Left lung (tissue), 10 donors: Measurements from ENCODE around the gene MTOR. TPM values are rescaled to one million over a fixed set of nuclear protein-coding genes. Genes with fewer than 3 reads are reported as not detected.

Experiments
- ATAC-seq: fragments of 200-7000 bp; cut with Tn5 transposase; one replicate; pipeline ENCODE4 v1.9.1; 2020; ENCODE audit warnings: moderate library complexity
- DNase-seq, 4 donors: peaks; one replicate each; pipeline ENCODE4 v3.0.0-alpha.2; 2013 to 2020
- H3K27ac ChIP-seq, 2 donors: fragments of 200-600 bp; sonication (generic) in 1 of 2; one replicate each; pipeline versions ENCODE4 v1.5.0 to v1.8.0; 2020 to 2021
- H3K27me3 ChIP-seq, 2 donors: fragments of 200-600 bp; sonication (generic) in 1 of 2; one replicate each; pipeline versions ENCODE4 v1.5.0 to v1.8.0; 2020 to 2021
- H3K36me3 ChIP-seq, 2 donors: fragments of 200-600 bp; sonication (generic) in 1 of 2; one replicate each; pipeline versions ENCODE4 v1.5.0 to v1.8.0; 2020 to 2021
- H3K4me1 ChIP-seq, 2 donors: fragments of 200-600 bp; one replicate each; pipeline ENCODE4 v1.8.0; 2021
- H3K4me3 ChIP-seq, 2 donors: fragments of 200-600 bp; sonication (generic) in 1 of 2; one replicate each; pipeline versions ENCODE4 v1.5.0 to v1.8.0; 2020 to 2021; ENCODE audit warnings: mild to moderate bottlenecking in 1 of 2
- H3K9me3 ChIP-seq, 2 donors: fragments of 200-600 bp; sonication (generic) in 1 of 2; one replicate each; pipeline versions ENCODE4 v1.5.0 to v1.8.0; 2020 to 2021
- intact Hi-C, 2 donors: fragments of 100-400 bp; cut with DNase I; formaldehyde crosslinking; loops; one replicate each; pipeline versions ENCODE4 v1.11.2 to v1.14.2; 2022
- polyA plus RNA-seq, 6 donors: library from polyadenylated mRNA; unstranded; fragments of 120-200 nt; gene quantifications; one replicate each; pipeline ENCODE4 v1.2.1, GENCODE V29; 2013; ENCODE audit not compliant: insufficient read length in 6 of 6
- total RNA-seq, 2 donors: library from RNA; stranded (reverse); fragmentation: NEBNext Ultra II Directional; extraction: Animal tissue kit (Norgen Biotek cat#: 25700); gene quantifications; one replicate each; pipeline ENCODE4 v1.2.1, GENCODE V29; 2021
- TF ChIP-seq, protein P1 (sequence below), 2 donors: fragments of 200-600 bp; sonication (generic) in 1 of 2; IDR thresholded peaks; one replicate each; pipeline versions ENCODE4 v1.5.0 to v1.8.0; 2021; ENCODE audit warnings: antibody characterized with exemption in 2 of 2
- donor health status: DM: no; HTN: yes; CAD: no.
- donor health status: DM: no; HTN: no; CAD: no.

Gene MTOR
- total and polyA plus RNA-seq, 8 donors, result 38.0 to 45.4 (median 39.9) TPM

DNA sequence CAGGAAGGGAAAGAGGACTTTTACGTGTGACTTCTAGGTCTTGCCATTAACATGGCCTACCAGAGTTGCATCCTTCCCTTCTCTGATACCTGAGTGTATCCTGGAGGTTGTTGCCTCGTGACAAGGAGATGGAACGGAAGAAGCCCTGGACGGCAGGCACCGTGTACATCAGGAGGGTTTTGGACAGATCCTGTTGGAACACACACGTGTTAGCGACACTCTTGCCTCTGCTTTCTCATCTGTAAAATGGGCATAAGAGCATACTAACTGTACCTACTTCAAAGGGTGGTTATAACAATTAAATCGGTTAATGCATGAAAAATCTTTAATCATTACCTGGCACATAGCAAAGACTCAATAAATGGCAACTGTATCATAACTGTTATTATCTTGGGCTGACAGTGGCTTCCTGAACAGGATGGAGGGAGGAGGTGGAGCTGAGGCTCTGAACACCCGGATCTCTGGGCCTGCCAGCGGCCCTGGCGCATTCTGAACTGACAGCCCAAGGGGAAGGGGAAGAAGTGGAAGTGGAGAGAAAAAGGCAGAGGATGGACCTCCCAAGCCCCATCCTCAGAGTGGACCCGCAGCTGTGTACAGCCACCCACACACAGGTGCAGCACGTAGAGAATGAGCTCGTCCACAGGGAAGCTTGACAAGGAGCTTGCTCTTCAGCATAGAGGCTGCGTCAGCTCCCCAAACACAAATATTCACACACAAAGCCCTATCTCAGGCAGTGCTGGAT is 132.5 kb downstream of the MTOR start:
- TF ChIP-seq, protein P1, sequence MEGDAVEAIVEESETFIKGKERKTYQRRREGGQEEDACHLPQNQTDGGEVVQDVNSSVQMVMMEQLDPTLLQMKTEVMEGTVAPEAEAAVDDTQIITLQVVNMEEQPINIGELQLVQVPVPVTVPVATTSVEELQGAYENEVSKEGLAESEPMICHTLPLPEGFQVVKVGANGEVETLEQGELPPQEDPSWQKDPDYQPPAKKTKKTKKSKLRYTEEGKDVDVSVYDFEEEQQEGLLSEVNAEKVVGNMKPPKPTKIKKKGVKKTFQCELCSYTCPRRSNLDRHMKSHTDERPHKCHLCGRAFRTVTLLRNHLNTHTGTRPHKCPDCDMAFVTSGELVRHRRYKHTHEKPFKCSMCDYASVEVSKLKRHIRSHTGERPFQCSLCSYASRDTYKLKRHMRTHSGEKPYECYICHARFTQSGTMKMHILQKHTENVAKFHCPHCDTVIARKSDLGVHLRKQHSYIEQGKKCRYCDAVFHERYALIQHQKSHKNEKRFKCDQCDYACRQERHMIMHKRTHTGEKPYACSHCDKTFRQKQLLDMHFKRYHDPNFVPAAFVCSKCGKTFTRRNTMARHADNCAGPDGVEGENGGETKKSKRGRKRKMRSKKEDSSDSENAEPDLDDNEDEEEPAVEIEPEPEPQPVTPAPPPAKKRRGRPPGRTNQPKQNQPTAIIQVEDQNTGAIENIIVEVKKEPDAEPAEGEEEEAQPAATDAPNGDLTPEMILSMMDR (IDR thresholded peaks at IDR 0.05), result no peak
- no peak overlapping the region for H3K27ac ChIP-seq
- ATAC-seq (no peak), DNase-seq (no peak)
- no peaks in the 10 kb centered on the region for H3K9me3 ChIP-seq
- intact Hi-C loops, result no loop called here
- H3K27me3 ChIP-seq, result no peaks in the 10 kb centered on the region
- no peaks in the 10 kb centered on the region for H3K4me1 ChIP-seq
- H3K4me3 ChIP-seq, result no peak overlapping the region
- H3K36me3 ChIP-seq, result peaks cover 0 to 100% of the 10 kb centered on the region in 2 donors

DNA sequence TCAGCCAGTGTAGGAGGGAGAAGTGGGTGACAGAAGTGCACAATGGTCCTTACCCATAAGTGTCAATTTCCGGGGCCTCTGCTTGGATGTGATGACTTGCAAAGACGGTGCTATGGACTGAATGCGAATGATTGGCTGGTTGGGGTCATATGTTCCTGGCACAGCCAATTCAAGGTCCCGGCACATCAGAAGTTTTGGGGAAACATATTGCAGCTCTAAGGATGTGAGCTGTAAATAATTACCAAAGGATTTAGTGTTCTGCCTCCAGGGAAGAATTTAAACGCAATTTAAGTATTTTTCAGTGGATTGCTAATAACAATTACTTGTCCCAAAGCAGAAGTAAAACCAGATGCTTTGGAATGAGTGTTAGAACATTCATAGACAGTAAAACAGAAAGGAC is 135.8 kb downstream of the MTOR start:
- Histone ChIP-seq H3K4me1 (no peaks in the 10 kb centered on the region), H3K9me3 (no peaks in the 10 kb centered on the region), H3K27ac (no peak overlapping the region), H3K4me3 (no peak overlapping the region), H3K27me3 (no peaks in the 10 kb centered on the region), H3K36me3 (peaks cover 0 to 100% of the 10 kb centered on the region in 2 donors)
- intact Hi-C loops, result no loop called here
- TF ChIP-seq, protein P1 (IDR thresholded peaks at IDR 0.05), result no peak
- ATAC-seq, result no peak
- DNase-seq, result no peak

DNA sequence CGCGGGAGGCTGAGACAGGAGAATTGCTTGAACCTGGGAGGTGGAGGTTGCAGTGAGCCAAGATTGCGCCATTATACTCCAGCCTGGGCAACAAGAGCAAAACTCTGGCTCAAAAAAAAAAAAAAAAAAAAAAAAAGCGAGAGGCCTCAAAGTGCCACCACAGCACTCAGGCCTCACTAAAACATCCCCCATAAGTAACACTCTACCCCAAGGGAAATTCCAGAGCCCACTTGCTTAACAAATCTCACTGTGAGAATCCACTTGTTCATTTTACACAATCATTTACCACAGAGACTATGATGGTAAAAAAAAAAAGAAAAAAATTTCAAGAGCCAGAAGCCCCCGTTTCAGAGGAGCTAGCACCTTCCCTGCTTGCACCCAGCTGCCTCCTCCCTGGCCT is 136.4 kb downstream of the MTOR start:
- DNase-seq (no peak), ATAC-seq (no peak)
- no peaks in the 10 kb centered on the region for H3K27me3 ChIP-seq
- H3K36me3 ChIP-seq, result peaks cover 0 to 100% of the 10 kb centered on the region in 2 donors
- no peaks in the 10 kb centered on the region for H3K9me3 ChIP-seq
- H3K4me1 ChIP-seq, result no peaks in the 10 kb centered on the region
- H3K4me3 ChIP-seq, result no peak overlapping the region
- intact Hi-C loops, result no loop called here
- TF ChIP-seq, protein P1 (IDR thresholded peaks at IDR 0.05), result no peak
- no peak overlapping the region for H3K27ac ChIP-seq

DNA sequence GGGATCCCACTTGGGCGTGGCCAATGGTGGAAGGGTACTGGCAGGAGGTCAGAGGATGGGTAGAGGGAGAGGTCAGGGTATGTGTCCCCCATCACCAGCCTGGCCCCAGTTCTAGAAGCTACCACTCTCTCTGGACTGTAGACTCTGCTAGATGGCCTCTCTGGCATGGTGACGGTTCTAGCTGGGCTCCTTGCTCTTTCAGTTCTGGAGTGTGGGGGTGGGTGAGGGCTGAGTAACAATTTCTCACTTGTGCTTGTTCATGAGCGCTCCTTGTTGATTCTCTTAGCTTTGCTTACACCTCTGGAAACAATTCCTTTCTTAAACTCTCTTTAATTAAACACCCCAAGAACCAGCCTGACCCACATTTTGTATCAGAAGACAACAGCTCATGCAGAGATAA is 137.4 kb downstream of the MTOR start:
- no peaks in the 10 kb centered on the region for H3K27me3 ChIP-seq
- H3K27ac ChIP-seq, result no peak overlapping the region
- H3K9me3 ChIP-seq, result no peaks in the 10 kb centered on the region
- TF ChIP-seq, protein P1 (IDR thresholded peaks at IDR 0.05), result no peak
- no peaks in the 10 kb centered on the region for H3K4me1 ChIP-seq
- DNase-seq (no peak), ATAC-seq (no peak)
- peaks cover 0 to 100% of the 10 kb centered on the region in 2 donors for H3K36me3 ChIP-seq
- no peak overlapping the region for H3K4me3 ChIP-seq
- intact Hi-C loops, result no loop called here

DNA sequence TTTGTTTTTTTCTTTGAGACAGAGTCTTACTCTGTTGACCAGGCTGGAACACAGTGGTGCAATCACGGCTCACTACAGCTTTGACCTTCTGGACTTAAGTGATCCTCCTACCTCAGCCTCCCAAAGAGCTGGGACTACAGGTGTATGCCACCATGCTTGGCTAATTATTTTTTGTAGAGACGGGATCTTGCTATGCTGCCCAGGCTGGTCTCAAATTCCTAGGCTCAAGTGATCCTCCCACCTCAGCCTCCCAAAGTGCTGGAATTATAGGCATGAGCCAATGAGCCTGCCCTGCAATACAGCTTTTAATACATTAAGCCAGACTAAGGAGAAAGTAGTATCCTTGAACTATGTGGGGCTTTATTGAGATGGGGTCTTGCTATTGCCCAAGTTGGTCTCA is 146.0 kb downstream of the MTOR start:
- no peak for ATAC-seq
- DNase-seq, result no peak
- H3K27me3 ChIP-seq, result no peaks in the 10 kb centered on the region
- intact Hi-C loops, result no loop called here
- no peaks in the 10 kb centered on the region for H3K9me3 ChIP-seq
- TF ChIP-seq, protein P1 (IDR thresholded peaks at IDR 0.05), result no peak
- H3K36me3 ChIP-seq, result peaks cover 0 to 96% of the 10 kb centered on the region in 2 donors
- H3K27ac ChIP-seq, result no peak overlapping the region
- no peak overlapping the region for H3K4me3 ChIP-seq
- H3K4me1 ChIP-seq, result no peaks in the 10 kb centered on the region
